HCT116 (cell line): Measurements from ENCODE around the gene C4orf51.

Experiments
- CBX3 ChIP-seq: IDR thresholded peaks from 2 replicates; pipeline ENCODE4 v1.6.1; 2012; ENCODE audit warnings: low read depth
- CTCF ChIP-seq, 3 experiments: fragments of 200-600 bp in 1 of 3; sonication (generic) in 1 of 3; IDR thresholded peaks in 2 of 3; conservative IDR thresholded peaks in 1 of 3; 2 replicates each; pipeline ENCODE4 v1.5.1; 2012 to 2017; ENCODE audit warnings: low read depth in 2 of 3, low read length in 2 of 3, antibody characterized with exemption in 1 of 3, borderline replicate concordance in 1 of 3, control low read depth in 1 of 3, mild to moderate bottlenecking in 1 of 3, mixed read lengths in 1 of 3, mixed run types in 1 of 3, moderate library complexity in 1 of 3; ENCODE audit not compliant: insufficient read depth in 1 of 3
- EZH2 ChIP-seq: fragments of 200-600 bp; sonication (generic); IDR thresholded peaks from 2 replicates; pipeline ENCODE4 v1.6.1; 2017; ENCODE audit warnings: antibody characterized with exemption, mixed run types
- FOSL1 ChIP-seq: IDR thresholded peaks from 2 replicates; pipeline ENCODE4 v1.6.1; 2012; ENCODE audit warnings: low read depth
- MAX ChIP-seq: IDR thresholded peaks from 2 replicates; pipeline ENCODE4 v1.6.1; 2012
- POLR2A ChIP-seq: IDR thresholded peaks from 2 replicates; pipeline ENCODE4 v1.7.0; 2011; ENCODE audit warnings: borderline replicate concordance; ENCODE audit not compliant: insufficient read depth, insufficient read length; ENCODE audit errors: extremely low read depth
- POLR2AphosphoS5 ChIP-seq: IDR thresholded peaks from 2 replicates; pipeline ENCODE4 v1.6.1; 2011; ENCODE audit warnings: mild to moderate bottlenecking, low read depth, low read length, moderate library complexity
- RAD21 ChIP-seq: IDR thresholded peaks from 2 replicates; pipeline ENCODE4 v1.6.1; 2012; ENCODE audit warnings: low read depth, mild to moderate bottlenecking
- YY1 ChIP-seq: IDR thresholded peaks from 2 replicates; pipeline ENCODE4 v1.6.1; 2011; ENCODE audit warnings: low read length, low read depth, moderate library complexity, mild to moderate bottlenecking; ENCODE audit not compliant: insufficient replicate concordance; ENCODE audit errors: extremely low read depth

- TF ChIP-seq CTCF (IDR thresholded peaks at IDR 0.05 in 2 of 3, conservative IDR thresholded peaks at IDR 0.05 in 1 of 3; ENCODE audit: borderline replicate concordance in 1 of 3, insufficient read depth in 1 of 3, low read depth in 2 of 3, low read length in 2 of 3) (no peak), YY1 (no peak), POLR2A (no peak), MAX (no peak), EZH2 (no peak), FOSL1 (no peak), RAD21 (no peak), CBX3 (no peak), POLR2AphosphoS5 (no peak)
Observed at GRCh38 chr4:145716200-145716599, 36.3 kb downstream of the C4orf51 start.
